HG03159 (cell line): ENCODE measurements around the gene ADGRG6.

ENCODE experiments used
- ATAC-seq: cut with Tn5 transposase; IDR thresholded peaks from one replicate; pipeline ENCODE4 v1.9.1; 2021; ENCODE audit warnings: mild to moderate bottlenecking, moderate library complexity; ENCODE audit not compliant: unreplicated experiment

ADGRG6 gene

DNA sequence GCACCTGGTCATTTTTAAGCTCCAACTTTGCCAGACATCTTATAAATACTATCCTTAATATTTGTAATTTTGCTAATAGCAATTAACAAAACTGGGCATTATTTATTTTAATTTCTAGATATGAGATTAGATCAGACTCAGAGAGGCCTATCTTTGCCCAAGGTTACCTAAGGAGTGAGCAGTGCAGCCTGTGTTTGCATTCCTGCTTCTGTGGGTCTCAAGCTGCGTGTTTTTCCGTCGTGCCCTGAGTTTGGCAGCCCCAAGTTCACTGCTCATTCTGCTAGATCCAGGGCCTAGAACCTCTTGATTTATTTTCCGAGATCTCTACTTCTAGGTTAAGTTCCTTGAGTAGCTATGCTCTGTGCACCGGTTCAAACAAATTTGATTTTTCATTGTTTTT is 11.0 kb upstream of the ADGRG6 start:
- no peak for ATAC-seq

DNA sequence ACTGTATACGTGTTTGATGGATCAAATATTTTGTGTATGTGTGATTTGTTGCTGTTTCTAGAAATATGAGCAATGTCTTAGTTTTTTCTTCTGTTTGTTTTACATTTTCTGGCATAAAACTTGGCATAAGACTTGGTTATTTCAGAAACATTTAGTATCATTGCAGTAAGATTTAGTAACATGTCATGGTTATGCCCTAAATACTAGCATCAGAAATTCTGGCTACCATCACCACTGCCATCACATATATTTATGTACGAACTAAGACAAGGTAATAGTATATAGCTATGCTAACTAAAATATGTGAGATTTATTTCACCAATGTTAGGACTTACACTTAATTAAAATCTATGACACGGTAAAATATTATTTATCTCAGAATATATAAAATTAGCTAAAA is 10.3 kb upstream of the ADGRG6 start:
- no peak for ATAC-seq

DNA sequence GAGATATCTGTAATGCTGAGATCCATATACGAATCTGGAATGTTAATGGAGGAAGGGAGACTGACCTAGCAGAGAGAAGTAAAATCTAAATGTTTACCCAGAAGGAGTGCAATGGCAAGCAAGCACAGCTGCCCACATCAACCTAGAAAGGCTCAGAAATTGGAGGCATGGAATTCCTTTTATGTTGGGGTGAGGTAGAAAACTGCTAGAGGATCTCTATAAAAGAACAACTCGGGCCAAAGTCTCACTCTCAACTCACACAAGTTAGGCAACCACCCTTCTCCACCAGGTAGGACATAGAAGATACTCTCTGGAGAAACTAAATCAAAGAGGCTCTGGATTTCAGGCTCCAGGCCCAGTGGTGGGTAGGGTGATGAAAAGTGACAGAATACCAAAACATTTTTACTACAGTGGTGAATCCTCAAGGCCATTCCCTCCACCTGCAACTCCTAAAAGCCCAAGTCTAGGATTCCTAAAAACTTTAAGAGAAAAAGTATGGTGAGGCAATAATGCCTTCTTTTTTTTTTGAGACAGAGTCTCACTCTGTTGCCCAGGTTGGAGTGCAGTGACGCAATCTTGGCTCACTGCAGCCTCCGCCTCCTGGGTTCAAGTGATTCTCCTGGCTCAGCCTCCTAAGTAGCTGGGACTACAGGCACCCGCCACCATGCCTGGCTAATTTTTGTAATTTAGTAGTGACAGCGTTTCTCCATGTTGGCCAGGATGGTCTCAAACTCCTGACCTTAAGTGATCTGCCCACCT is 9.5 kb upstream of the ADGRG6 start:
- ATAC-seq, result no peak

DNA sequence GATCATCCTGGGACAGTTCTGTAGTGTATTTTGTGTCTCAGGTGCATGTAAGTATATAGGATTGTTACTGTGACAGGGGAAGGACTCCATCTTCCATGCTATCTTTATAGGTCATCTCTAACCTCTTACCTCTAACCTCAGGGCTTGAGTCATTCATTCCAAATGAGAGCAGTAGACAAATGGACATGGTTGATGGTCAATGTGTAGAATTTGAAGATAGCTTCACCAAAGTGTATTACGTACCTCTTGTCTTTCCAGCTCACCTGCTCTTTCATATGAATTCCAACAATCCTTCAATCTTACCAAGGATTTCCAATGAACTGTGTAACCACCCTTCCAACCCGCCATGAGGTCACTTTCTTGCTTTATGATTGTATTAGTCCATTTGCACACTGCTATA is 8.7 kb upstream of the ADGRG6 start:
- ATAC-seq, result no peak

DNA sequence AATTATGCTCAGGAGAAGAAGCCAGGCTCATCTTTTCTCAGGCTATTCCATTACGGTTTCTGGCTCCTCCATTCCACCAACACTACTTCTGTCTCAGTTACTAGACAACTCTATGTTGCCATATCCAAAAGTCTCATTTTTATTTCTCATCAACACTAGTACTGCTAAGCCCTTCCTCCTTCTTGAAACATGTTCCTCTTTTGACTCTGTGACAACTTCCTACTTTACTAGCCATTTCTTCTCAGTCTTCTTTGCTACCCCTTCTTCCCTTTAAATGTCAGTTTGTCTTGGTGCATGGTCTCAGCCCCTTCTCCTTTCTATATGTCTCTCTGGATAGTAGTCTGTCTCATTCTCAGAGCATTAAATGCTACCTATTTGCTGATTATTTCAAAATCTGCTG is 7.1 kb upstream of the ADGRG6 start:
- no peak for ATAC-seq

DNA sequence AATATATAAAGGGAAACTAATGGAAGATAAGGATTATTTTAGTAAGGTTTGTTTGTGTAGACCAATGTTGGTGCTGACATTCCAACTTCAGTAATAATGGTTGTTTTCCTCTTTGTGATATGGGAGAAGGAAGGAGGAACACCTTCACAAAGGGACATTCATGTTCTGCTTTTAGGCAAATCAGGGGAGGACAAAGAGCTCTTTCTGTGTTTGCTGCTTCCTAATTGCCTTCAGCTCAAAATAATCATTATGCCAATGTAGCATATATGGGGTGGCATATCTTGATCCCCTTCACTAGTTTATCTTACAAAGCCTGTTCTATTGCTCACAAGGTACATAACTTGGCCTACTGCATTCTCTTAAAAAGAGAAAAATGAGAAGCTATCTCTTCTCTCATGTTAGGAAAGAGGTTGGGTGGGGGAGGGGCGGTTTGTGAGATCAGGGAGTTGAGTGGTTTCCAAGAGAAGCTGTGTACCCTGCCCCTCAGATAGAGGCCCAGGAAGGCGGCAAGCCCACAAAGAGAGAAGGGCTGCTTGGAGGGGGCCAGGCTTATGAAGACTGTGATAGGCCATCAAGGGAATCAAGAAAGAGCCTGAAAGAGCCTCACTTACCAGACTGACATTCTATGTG is 4.7 kb upstream of the ADGRG6 start:
- no peak for ATAC-seq

DNA sequence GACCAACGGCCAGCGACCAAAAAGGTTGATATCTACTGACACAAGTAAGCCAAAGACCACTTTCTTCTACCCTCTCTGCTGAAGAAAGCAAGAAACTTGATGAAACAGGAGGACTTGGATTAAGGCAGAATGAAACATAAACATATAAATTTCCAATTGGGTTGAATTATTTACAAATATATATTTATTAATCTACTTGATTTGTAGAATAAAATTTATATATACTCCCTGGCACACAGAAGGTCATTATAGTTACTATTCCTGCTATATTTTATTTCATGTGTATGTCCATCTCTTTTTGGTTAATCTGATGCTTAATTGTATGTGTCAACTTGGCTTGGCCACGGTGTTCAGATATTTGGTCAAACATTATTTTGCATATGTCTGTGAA is 4.2 kb upstream of the ADGRG6 start:
- no peak for ATAC-seq

DNA sequence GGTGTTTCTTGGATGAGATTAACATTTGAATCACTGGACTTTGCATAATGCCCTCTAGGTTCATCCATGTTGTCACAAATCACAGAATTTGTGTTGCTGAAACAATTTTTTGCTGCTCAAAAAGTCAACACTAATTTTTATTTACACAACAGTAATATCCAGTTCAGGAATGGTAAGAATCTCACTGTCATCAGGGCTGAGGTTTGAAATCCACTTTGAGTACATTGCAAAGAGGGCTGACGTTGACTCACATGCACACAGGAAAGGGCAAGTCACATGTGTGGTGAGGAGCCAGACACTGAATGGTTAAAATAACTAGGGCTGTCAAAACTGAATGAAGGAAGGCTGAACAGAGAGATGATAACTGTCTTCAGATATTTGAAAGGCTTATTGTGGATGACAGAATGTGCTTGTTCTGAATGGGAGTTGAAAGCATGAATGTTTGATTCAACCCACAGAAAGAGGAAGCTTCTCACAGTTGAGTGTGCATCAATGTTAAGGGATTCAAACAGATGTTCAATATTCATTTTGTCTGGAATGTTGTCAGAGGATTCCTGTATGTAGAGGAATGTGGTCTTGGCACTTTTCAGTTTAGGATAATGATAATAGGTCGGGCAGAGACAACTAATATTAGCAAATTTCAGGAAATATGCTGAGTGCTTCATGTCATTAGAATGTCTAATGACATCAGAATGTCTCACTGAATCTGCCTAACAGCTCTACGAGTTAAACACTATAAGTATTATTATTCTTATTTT is 3.6 kb upstream of the ADGRG6 start:
- ATAC-seq, result no peak

DNA sequence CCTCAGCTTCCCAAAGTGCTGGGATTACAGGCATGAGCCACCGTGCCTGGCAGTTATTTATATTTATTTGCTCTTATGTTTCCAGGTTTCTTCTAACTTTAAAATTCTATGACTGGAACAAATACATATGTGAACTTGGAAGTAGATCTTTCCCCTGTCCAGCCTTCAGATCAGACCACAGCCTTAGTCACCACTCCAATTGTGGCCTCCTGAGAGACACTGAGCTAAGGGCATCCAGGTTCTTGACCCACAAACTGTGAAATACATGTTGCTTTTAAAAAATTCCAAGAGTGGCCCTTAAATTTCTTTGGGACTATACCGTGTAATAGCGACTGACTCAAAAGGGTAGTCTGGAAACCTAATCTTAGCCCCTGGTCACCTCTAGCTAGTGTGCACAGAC is 1.5 kb upstream of the ADGRG6 start:
- ATAC-seq, result no peak

DNA sequence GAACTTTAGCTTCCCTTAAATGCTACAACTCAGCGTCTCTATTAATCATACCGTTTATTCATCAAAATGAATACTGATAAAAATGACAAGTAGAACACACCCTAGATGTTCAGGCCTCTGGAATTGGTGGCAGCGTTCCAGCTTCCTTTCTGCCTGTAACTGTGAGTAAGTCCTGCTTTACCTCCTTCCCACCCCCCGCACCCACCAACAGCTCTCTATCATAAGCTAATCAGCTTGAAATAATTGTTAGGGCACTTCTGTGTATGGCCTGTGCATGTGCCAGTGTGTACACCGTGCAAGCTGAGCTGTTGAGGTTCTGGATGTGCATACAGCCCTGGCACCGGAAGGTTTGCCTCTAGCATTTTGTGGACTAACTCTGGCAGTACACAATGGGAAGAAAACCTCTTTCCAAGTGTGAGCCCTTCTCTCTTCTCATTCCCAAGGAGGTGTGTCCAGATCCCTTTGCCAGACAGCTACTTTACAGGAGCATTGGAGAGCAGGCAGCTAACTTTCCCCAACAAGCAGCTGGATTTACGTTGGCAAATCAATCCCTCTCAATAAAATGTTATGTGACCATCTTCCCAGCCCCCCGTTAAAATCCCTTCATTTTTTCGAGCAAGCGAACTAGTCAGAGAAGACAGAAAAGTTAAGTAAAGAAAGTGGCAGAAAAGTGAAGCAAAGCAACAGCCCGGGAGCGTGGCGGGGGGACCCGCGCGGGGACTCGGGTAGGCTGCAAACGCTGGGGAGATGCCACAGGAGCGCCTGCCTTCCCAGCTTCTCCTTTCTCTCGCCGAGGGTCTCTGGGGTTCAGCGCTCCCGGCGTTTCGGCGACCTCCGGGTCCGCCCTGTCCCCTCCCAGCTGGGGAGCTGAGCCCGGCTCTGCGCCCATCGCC is 803 bp upstream of the ADGRG6 start:
- peak; percentile 13 for ATAC-seq

DNA sequence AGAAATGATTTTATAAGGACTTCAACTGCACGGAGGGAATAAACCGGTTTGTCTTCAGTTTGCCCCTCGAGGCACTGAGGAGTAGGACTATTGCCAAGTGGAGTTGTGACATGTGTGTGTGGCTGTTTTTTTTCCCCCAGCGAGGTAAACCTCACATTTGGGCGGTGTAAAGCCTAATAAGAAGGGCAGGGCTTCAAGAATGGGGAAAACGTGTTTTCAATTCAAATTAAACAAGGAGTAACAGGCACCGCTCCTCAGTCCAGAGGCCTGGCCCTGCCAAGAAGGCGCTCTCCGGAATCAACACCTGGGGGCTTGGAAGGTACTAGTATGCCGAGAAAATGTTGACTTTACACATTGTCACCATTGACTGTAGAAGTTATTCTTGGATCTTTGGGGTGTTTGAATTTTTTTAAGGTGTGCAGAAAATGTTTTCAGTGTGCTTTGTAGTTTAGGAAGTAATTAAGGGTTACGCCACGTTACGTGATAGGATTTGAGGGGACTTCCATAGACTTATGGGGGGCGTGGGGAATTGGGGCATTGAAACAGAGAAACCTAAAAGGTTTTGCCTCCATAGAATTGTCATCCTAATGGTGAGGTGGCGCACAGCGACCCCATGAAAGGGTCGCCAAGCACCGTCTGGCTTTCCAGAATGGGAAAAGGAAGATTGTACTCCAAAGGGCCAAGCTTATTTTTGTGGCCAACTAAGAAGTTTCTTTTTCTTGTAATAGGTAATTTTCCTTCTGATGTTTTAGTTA is 791 bp downstream of the ADGRG6 start:
- ATAC-seq, result no peak

DNA sequence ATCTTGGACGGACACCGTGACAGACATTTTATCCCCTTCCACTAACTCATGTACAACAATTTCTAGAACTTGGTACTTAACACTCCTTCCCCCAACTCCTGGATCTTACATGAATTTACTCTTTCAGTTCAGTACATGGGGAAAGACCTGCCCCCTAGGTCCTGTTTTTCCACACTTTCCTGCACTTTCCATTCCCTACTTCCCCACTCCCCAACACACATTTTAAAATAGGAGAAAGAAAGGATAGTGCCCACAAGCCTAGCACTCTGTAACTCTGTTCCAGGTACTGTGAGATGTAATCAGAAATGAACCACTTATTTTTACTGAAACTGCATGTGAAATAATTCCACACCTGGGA is 1.3 kb downstream of the ADGRG6 start:
- ATAC-seq, result no peak

DNA sequence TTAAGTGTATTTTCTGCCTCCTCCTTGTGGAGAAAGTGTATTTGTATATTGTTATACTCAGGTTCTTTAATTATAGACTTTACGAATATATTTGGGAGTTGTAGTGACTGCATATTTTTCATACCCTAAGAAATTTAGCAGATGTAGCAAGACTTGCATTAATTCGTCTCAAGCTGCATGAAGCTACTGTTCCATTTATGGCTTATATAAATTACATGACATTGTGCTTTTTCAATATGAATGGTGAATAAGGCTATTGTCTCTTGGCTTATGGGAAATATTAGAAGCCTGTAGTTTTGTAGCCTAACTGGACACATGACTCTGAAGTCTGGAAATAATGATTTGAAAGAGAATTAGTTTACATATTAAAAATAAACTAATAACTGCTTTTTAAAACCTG is 2.4 kb downstream of the ADGRG6 start:
- ATAC-seq, result no peak

DNA sequence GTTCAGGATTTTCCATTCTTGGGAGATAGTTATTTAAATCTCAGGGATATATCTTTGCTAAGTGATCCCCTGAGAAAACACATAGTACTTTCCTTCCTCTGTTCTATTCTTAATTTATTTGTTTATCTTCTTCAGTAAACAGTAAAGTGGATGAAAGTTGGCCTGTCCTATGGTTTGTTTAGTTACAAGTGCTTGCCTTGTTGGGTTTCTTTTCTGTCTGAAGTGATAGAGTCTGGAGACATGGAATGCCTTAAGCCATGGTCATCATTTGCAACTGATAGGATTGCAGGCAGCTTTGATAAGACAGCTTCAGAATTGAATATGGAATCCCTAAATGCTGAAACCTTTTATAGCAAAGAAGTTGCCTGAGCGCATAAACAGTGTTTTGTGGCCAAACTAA is 4.9 kb downstream of the ADGRG6 start:
- ATAC-seq, result no peak

DNA sequence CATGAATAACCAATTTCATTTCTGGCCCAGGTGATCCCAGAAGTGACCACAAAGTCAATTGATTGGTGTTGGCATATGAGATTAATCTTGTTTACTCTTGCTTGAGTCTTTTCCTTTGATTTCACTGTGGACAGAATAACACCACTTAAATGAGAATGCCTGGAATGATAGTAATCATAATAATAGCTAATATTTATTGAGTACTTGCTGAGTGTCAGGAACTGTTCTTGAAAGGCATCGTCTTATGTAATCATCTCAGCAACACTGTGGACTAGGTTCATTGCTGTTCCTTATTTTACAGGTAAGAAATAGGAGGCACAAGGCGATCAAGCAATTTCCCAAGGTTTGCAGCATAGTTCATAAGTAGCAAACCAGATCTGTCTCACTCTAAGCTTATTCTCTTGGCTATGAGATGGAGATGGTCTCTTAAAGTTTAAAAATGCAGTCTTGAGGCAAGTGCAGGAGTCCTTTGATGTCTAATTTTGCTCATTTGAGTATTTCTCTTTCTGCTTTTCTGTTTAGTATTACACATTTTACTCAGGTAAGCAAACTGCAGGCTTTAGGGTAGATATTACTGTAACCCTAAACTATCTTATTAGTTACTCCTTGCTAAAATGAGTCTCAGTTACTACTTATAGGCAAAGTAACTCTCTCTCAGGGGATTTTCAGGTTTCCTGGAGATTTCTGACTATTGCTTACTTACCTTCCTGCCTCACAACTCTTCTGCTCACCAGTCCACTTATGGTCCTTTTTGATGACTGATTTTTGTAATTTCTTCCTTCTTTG is 6.3 kb downstream of the ADGRG6 start:
- ATAC-seq, result no peak

DNA sequence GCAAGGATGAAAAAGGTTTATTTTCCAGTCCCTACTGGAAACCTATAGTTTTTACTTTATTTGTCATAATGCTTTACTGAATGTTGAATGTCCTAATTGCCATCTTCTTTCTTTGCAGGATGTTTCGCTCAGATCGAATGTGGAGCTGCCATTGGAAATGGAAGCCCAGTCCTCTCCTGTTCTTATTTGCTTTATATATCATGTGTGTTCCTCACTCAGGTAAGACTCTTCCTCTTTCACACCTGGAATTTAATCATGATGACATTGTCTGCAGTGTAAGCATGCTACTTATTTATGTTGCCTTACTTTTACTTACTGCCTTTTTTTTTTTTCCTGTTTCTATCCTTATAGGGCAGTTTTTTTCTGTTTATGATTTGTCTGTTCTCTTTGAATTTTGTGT is 7.6 kb downstream of the ADGRG6 start:
- ATAC-seq, result no peak

DNA sequence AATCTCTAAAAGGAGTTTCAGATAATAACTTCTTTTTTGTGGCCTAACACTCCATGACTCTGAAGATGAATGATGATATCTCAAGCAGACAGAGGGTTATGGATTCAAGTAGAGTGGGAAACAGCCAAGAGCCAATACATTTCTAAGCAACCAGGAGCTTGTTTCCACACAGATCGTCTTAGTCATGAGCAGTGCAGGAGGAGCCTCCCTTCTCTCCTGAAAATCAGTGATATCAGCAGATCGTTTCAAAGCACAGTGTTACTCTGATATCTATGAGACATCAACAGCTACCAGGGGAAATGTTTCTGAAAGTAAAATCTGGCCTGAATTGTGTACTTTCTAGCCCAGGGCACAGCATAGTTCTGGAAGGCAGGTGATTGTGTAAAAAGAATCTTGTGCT is 11.5 kb downstream of the ADGRG6 start:
- no peak for ATAC-seq

DNA sequence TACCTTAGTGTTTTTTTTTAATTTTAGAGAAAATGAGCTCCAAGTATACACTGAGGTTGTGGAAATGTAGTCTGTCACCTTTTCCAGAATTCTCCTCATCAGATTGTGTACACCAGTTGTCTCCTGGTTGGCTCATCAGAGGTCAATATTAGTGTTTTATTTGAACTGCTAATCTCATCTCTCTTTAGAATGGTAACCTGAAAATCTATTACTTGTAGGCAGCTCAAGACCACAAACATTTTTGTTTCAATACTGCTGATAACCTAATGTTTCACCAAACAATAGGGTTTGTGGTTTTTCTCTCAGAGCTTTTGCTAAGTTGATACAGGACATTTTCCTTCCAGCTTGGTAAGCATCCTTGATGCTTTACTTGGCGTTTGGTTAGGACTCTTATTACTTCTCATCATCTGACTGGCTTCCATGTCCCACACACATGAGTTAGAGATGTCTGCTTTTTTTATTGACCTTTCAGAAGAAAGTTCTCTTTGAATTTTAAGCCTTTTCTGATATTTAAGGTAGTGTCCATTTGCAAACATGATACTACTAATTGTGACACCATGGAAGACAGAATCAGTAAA is 15.1 kb downstream of the ADGRG6 start:
- no peak for ATAC-seq

DNA sequence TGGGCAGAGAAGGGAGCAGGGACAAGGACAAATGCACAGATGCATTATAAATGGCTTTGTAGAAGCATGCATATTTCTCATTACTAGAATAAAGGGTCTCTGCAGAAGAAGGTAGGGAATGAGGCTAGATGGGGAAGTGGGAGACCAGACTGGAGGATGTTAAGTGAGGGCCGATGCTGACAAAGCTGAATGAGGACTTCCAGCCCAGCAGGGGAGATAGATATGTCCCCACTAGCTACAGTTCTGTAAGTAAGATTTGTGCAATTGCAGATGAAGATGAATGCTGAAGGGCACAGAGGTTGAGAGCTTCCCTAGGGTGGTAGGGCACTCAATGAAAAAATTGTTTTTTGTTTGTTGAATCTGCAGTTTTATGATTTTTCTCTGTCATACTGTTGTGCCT is 16.9 kb downstream of the ADGRG6 start:
- no peak for ATAC-seq
